ENCODE data around the gene DSP. TPM values are rescaled to one million over a fixed set of nuclear protein-coding genes. Genes with fewer than 3 reads are reported as not detected.

The DSP gene
- total RNA-seq (2014; rRNA removed; shearing (Covaris generic); ENCODE audit: low replicate concordance), result 0.04 TPM in 1 of 2 replicates, not detected in the other

DNA sequence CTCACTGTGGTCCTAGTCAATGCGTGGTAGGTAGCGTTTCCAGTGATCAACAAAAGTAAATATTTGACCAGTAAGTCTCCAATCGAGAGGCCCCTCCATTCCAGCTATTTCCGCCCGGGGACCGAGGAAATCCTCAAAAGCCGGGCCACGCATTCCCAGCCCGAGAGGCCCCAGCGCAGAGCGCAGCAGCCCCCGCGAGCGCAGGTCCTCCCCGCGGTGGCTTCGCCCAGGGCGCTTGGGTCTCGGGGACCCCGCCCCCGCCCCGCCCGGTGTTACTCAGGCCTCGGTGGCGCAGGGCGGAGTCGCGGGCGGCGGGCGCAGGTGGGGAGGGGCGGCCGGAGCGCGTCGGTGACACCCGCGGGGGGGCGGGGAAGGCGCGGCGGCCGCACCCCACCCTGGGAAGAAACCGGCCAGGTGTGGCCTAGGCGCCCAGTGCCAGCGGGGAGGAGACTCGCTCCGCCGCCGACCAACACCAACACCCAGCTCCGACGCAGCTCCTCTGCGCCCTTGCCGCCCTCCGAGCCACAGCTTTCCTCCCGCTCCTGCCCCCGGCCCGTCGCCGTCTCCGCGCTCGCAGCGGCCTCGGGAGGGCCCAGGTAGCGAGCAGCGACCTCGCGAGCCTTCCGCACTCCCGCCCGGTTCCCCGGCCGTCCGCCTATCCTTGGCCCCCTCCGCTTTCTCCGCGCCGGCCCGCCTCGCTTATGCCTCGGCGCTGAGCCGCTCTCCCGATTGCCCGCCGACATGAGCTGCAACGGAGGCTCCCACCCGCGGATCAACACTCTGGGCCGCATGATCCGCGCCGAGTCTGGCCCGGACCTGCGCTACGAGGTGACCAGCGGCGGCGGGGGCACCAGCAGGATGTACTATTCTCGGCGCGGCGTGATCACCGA lies at the start of gene DSP:
DSP (plus strand) TSS at position 497 of the 890 bp plus-strand sequence; CDS start at position 742, 245 bp downstream.
- H3K9me2 ChIP-seq (replicated peaks; ENCODE audit: insufficient read depth, low read length), result no peaks in the 10 kb centered on the region
- DNase-seq, result no peak
- H3K4me1 ChIP-seq (ENCODE audit: low read length), result no peaks in the 10 kb centered on the region
- no peaks in the 10 kb centered on the region for H3K27me3 ChIP-seq (ENCODE audit: low read length)
- H2AFZ ChIP-seq (ENCODE audit: low read length), result no peak within 1 kb of the TSS
- no peaks in the 10 kb centered on the region for H4K20me1 ChIP-seq (ENCODE audit: insufficient read depth, low read depth, low read length)
- no peak within 1 kb of the TSS for H3K27ac ChIP-seq (ENCODE audit: low read length)
- no peaks in the 10 kb centered on the region for H3K36me3 ChIP-seq (ENCODE audit: insufficient read depth, low read length)
- no peak within 1 kb of the TSS for H3K9ac ChIP-seq (ENCODE audit: low read length)
- no peaks in the 10 kb centered on the region for H3K79me2 ChIP-seq (ENCODE audit: low read length)
- H3K9me3 ChIP-seq (ENCODE audit: low read length), result no peaks in the 10 kb centered on the region
- H3K4me3 ChIP-seq (ENCODE audit: low read length), result no peak within 1 kb of the TSS
- H3K4me2 ChIP-seq (ENCODE audit: low read depth, low read length, poor library complexity, severe bottlenecking), result no peak within 1 kb of the TSS

DNA sequence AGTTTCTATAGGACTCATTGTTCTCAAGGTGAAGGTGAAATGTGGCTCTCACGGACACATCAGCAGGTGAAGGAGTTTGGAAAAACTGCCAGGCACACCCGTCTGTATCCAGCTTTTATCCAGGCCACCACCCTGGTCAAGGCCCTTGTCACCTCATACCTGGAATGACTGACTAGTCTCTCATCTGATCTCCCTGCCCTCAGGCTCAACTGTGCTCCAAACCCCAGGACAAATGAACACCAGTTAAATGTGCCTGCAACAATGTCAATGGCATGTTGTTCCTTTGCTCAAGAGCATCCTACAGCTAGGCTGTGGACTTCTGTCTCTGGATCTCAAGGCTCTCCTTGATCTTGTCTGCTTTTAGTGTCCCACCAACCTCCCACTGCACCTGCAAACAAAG lies 47.6 kb upstream of the DSP start:
- H3K4me2 ChIP-seq (ENCODE audit: low read depth, low read length, poor library complexity, severe bottlenecking), result no peak overlapping the region
- H2AFZ ChIP-seq (ENCODE audit: low read length), result no peak overlapping the region
- no peak overlapping the region for H3K4me3 ChIP-seq (ENCODE audit: low read length)
- no peaks in the 10 kb centered on the region for H3K9me3 ChIP-seq (ENCODE audit: low read length)
- no peaks in the 10 kb centered on the region for H3K9me2 ChIP-seq (replicated peaks; ENCODE audit: insufficient read depth, low read length)
- H4K20me1 ChIP-seq (ENCODE audit: insufficient read depth, low read depth, low read length), result no peaks in the 10 kb centered on the region
- H3K9ac ChIP-seq (ENCODE audit: low read length), result no peak overlapping the region
- H3K79me2 ChIP-seq (ENCODE audit: low read length), result no peaks in the 10 kb centered on the region
- DNase-seq, result no peak
- no peaks in the 10 kb centered on the region for H3K36me3 ChIP-seq (ENCODE audit: insufficient read depth, low read length)
- H3K27me3 ChIP-seq (ENCODE audit: low read length), result no peaks in the 10 kb centered on the region
- H3K4me1 ChIP-seq (ENCODE audit: low read length), result no peaks in the 10 kb centered on the region
- H3K27ac ChIP-seq (ENCODE audit: low read length), result no peak overlapping the region

- Histone ChIP-seq H3K79me2 (ENCODE audit: low read length) (no peaks in the 10 kb centered on the region), H3K9me3 (ENCODE audit: low read length) (no peaks in the 10 kb centered on the region), H3K4me2 (ENCODE audit: low read depth, low read length, poor library complexity, severe bottlenecking) (no peak overlapping the region), H4K20me1 (ENCODE audit: insufficient read depth, low read depth, low read length) (no peaks in the 10 kb centered on the region), H3K27me3 (ENCODE audit: low read length) (no peaks in the 10 kb centered on the region), H3K4me3 (ENCODE audit: low read length) (no peak overlapping the region), H3K9me2 (replicated peaks; ENCODE audit: insufficient read depth, low read length) (no peaks in the 10 kb centered on the region), H3K4me1 (ENCODE audit: low read length) (no peaks in the 10 kb centered on the region), H3K36me3 (ENCODE audit: insufficient read depth, low read length) (no peaks in the 10 kb centered on the region), H3K9ac (ENCODE audit: low read length) (no peak overlapping the region), H2AFZ (ENCODE audit: low read length) (no peak overlapping the region), H3K27ac (ENCODE audit: low read length) (no peak overlapping the region)
- DNase-seq, result no peak
Observed at GRCh38 chr6:7494638-7495037, 46.8 kb upstream of the DSP start.

DNA sequence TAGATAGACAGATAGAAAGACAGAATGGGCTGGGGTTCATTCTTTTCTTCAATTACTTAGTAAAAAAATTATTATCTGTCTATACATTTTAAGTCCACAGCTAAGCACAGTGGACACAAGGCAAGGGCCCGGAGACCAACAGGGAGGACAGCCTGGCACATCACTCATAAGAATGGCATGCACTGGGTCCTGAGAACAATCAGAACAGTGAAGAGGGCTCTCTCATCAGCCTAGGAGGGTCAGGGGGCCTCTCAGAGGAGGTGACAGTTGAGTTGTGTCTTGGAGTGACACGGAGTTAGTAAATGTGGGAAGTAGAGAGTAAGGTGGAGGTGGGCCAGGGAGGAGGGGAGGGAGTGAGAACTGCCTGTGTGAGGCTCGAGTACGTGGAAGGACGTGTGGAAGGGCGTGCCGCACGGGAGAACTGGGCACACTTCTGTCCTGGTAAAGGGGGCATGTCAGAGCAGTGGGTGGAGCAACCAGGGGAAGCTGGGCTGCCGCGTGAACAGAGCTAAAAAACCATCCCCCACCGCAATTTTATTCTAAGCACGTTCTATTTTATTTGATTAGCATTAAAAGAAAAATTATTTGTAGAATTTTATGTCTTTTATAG lies 45.1 kb upstream of the DSP start:
- no peaks in the 10 kb centered on the region for H4K20me1 ChIP-seq (ENCODE audit: insufficient read depth, low read depth, low read length)
- no peaks in the 10 kb centered on the region for H3K36me3 ChIP-seq (ENCODE audit: insufficient read depth, low read length)
- H3K27ac ChIP-seq (ENCODE audit: low read length), result no peak overlapping the region
- no peak overlapping the region for H3K4me3 ChIP-seq (ENCODE audit: low read length)
- H3K9ac ChIP-seq (ENCODE audit: low read length), result no peak overlapping the region
- H3K4me1 ChIP-seq (ENCODE audit: low read length), result no peaks in the 10 kb centered on the region
- no peak overlapping the region for H3K4me2 ChIP-seq (ENCODE audit: low read depth, low read length, poor library complexity, severe bottlenecking)
- H3K79me2 ChIP-seq (ENCODE audit: low read length), result no peaks in the 10 kb centered on the region
- H2AFZ ChIP-seq (ENCODE audit: low read length), result no peak overlapping the region
- H3K9me2 ChIP-seq (replicated peaks; ENCODE audit: insufficient read depth, low read length), result no peaks in the 10 kb centered on the region
- H3K27me3 ChIP-seq (ENCODE audit: low read length), result no peaks in the 10 kb centered on the region
- DNase-seq, result no peak
- no peaks in the 10 kb centered on the region for H3K9me3 ChIP-seq (ENCODE audit: low read length)

- Histone ChIP-seq H3K9me2 (replicated peaks; ENCODE audit: insufficient read depth, low read length) (no peaks in the 10 kb centered on the region), H3K4me1 (ENCODE audit: low read length) (no peaks in the 10 kb centered on the region), H3K36me3 (ENCODE audit: insufficient read depth, low read length) (no peaks in the 10 kb centered on the region), H3K9ac (ENCODE audit: low read length) (no peak overlapping the region), H3K9me3 (ENCODE audit: low read length) (no peaks in the 10 kb centered on the region), H2AFZ (ENCODE audit: low read length) (no peak overlapping the region), H3K4me3 (ENCODE audit: low read length) (no peak overlapping the region), H3K27ac (ENCODE audit: low read length) (no peak overlapping the region), H3K79me2 (ENCODE audit: low read length) (no peaks in the 10 kb centered on the region), H3K27me3 (ENCODE audit: low read length) (no peaks in the 10 kb centered on the region), H3K4me2 (ENCODE audit: low read depth, low read length, poor library complexity, severe bottlenecking) (no peak overlapping the region), H4K20me1 (ENCODE audit: insufficient read depth, low read depth, low read length) (no peaks in the 10 kb centered on the region)
- no peak for DNase-seq
Observed at GRCh38 chr6:7500752-7501282, 40.7 kb upstream of the DSP start.

- no peak for DNase-seq
- no peaks in the 10 kb centered on the region for H3K9me2 ChIP-seq (replicated peaks; ENCODE audit: insufficient read depth, low read length)
- no peaks in the 10 kb centered on the region for H4K20me1 ChIP-seq (ENCODE audit: insufficient read depth, low read depth, low read length)
- H3K9me3 ChIP-seq (ENCODE audit: low read length), result no peaks in the 10 kb centered on the region
- H3K4me2 ChIP-seq (ENCODE audit: low read depth, low read length, poor library complexity, severe bottlenecking), result no peak overlapping the region
- H3K27me3 ChIP-seq (ENCODE audit: low read length), result no peaks in the 10 kb centered on the region
- no peaks in the 10 kb centered on the region for H3K4me1 ChIP-seq (ENCODE audit: low read length)
- no peak overlapping the region for H2AFZ ChIP-seq (ENCODE audit: low read length)
- H3K79me2 ChIP-seq (ENCODE audit: low read length), result no peaks in the 10 kb centered on the region
- no peak overlapping the region for H3K4me3 ChIP-seq (ENCODE audit: low read length)
- no peak overlapping the region for H3K27ac ChIP-seq (ENCODE audit: low read length)
- no peaks in the 10 kb centered on the region for H3K36me3 ChIP-seq (ENCODE audit: insufficient read depth, low read length)
- no peak overlapping the region for H3K9ac ChIP-seq (ENCODE audit: low read length)
Observed at GRCh38 chr6:7502743-7503142, 38.7 kb upstream of the DSP start.

DNA sequence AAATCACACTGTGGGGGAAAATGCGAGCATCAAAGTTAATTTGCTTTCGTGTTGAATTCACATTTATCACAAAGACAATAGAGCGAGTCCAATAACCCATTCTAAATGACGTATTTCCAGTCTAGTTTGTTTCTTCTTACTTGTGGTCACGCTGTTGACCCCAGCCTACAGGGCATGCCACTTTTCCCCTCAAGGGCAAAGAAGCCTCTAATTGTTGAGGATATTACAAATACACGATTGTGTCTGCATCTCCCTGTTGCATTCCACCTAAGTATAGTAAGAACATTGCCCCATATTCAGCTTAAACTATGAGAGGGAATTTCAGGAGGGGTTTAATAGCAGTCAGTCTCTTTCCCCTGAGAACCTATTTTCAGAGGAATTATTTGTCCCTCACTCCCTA lies 37.4 kb upstream of the DSP start:
- no peak overlapping the region for H3K27ac ChIP-seq (ENCODE audit: low read length)
- H3K4me2 ChIP-seq (ENCODE audit: low read depth, low read length, poor library complexity, severe bottlenecking), result no peak overlapping the region
- H3K4me1 ChIP-seq (ENCODE audit: low read length), result no peaks in the 10 kb centered on the region
- no peak overlapping the region for H2AFZ ChIP-seq (ENCODE audit: low read length)
- no peaks in the 10 kb centered on the region for H3K9me3 ChIP-seq (ENCODE audit: low read length)
- no peak for DNase-seq
- H3K79me2 ChIP-seq (ENCODE audit: low read length), result no peaks in the 10 kb centered on the region
- H3K9ac ChIP-seq (ENCODE audit: low read length), result no peak overlapping the region
- H3K36me3 ChIP-seq (ENCODE audit: insufficient read depth, low read length), result no peaks in the 10 kb centered on the region
- H4K20me1 ChIP-seq (ENCODE audit: insufficient read depth, low read depth, low read length), result no peaks in the 10 kb centered on the region
- no peaks in the 10 kb centered on the region for H3K9me2 ChIP-seq (replicated peaks; ENCODE audit: insufficient read depth, low read length)
- no peak overlapping the region for H3K4me3 ChIP-seq (ENCODE audit: low read length)
- no peaks in the 10 kb centered on the region for H3K27me3 ChIP-seq (ENCODE audit: low read length)

DNA sequence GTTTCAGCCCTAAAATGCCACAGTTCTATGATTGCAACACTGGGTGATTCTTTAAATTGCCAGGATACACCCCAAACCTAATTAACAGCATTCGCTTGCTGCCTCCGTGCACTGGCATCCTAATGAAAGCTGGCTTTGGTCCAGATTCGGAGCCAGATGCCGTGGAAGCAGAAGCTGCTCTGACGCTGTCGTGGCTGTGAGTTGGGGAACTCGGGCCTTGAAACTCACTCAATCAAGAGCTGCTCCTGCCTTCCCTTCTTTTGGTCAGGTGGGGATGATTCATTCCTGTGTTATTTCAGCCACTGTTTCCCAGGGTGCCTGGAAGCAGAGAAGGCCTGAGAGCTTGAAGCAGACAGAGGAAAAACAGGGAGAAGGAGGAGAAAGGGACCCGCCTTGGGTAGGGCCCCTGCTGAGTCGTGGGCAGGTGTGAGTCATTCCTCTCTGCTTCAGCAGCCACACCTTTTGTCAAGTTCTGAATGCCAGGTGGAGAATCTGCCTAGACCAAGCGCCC lies 36.2 kb upstream of the DSP start:
- Histone ChIP-seq H3K9ac (ENCODE audit: low read length) (no peak overlapping the region), H3K9me3 (ENCODE audit: low read length) (no peaks in the 10 kb centered on the region), H3K4me2 (ENCODE audit: low read depth, low read length, poor library complexity, severe bottlenecking) (no peak overlapping the region), H3K4me3 (ENCODE audit: low read length) (no peak overlapping the region), H3K27ac (ENCODE audit: low read length) (no peak overlapping the region), H3K36me3 (ENCODE audit: insufficient read depth, low read length) (no peaks in the 10 kb centered on the region), H3K4me1 (ENCODE audit: low read length) (no peaks in the 10 kb centered on the region), H3K27me3 (ENCODE audit: low read length) (no peaks in the 10 kb centered on the region), H4K20me1 (ENCODE audit: insufficient read depth, low read depth, low read length) (no peaks in the 10 kb centered on the region), H2AFZ (ENCODE audit: low read length) (no peak overlapping the region), H3K79me2 (ENCODE audit: low read length) (no peaks in the 10 kb centered on the region), H3K9me2 (replicated peaks; ENCODE audit: insufficient read depth, low read length) (no peaks in the 10 kb centered on the region)
- DNase-seq, result no peak

Data from Karpas-422 (cell line).